SK-N-SH treated with all-trans-retinoic acid at 6 μM for 48 hours (cell line): ENCODE data around the gene BABAM2.

Source experiments
- ATAC-seq: fragments of 200-7000 bp; cut with Tn5 transposase; 3 replicates; pipeline ENCODE4 v1.9.1; 2020; ENCODE audit warnings: mild to moderate bottlenecking, moderate library complexity
- ARNTL ChIP-seq: fragments of 450-650 bp; formaldehyde crosslinking; IDR thresholded peaks from 2 replicates; pipeline ENCODE4 v1.5.0; 2020; ENCODE audit warnings: low read depth, mild to moderate bottlenecking, moderate library complexity, borderline replicate concordance
- BACH2 ChIP-seq: fragments of 250-450 bp; sonication (Bioruptor Pico); IDR thresholded peaks from 2 replicates; pipeline ENCODE4 v1.9.0; 2021; ENCODE audit warnings: mild to moderate bottlenecking, borderline replicate concordance
- CREB5 ChIP-seq: fragments of 250-450 bp; sonication (Bioruptor Pico); IDR thresholded peaks from 2 replicates; pipeline ENCODE4 v1.5.1; 2020; ENCODE audit warnings: low read depth, mild to moderate bottlenecking, moderate library complexity
- CSDC2 ChIP-seq: fragments of 250-450 bp; sonication (Bioruptor Pico); IDR thresholded peaks from 2 replicates; pipeline ENCODE4 v1.5.0; 2020; ENCODE audit warnings: mild to moderate bottlenecking, moderate library complexity
- GLIS3 ChIP-seq: fragments of 250-450 bp; sonication (Bioruptor Pico); IDR thresholded peaks from 2 replicates; pipeline ENCODE4 v1.5.0; 2020; ENCODE audit warnings: mild to moderate bottlenecking, moderate library complexity
- ISL1 ChIP-seq: fragments of 250-450 bp; sonication (Bioruptor Pico); IDR thresholded peaks from 2 replicates; pipeline ENCODE4 v2.1.2; 2022; ENCODE audit warnings: mild to moderate bottlenecking, moderate library complexity
- OSR1 ChIP-seq: fragments of 250-450 bp; sonication (Bioruptor Pico); IDR thresholded peaks from 2 replicates; pipeline ENCODE4 v1.8.0; 2022; ENCODE audit warnings: moderate library complexity, mild to moderate bottlenecking, inconsistent platforms
- PPARA ChIP-seq: fragments of 250-450 bp; sonication (Bioruptor Pico); IDR thresholded peaks from 2 replicates; pipeline ENCODE4 v1.5.0; 2020; ENCODE audit warnings: mild to moderate bottlenecking, borderline replicate concordance
- SNAI2 ChIP-seq: fragments of 250-450 bp; sonication (Bioruptor Pico); IDR thresholded peaks from 2 replicates; pipeline ENCODE4 v1.5.0; 2020; ENCODE audit warnings: mild to moderate bottlenecking, moderate library complexity
- TCF4 ChIP-seq: fragments of 250-450 bp; sonication (Bioruptor Pico); IDR thresholded peaks from 2 replicates; pipeline ENCODE4 v1.8.0; 2021; ENCODE audit warnings: mild to moderate bottlenecking, moderate library complexity, borderline replicate concordance
- TOX ChIP-seq: fragments of 250-450 bp; sonication (Bioruptor Pico); IDR thresholded peaks from 2 replicates; pipeline ENCODE4 v1.8.0; 2021; ENCODE audit warnings: mild to moderate bottlenecking, moderate library complexity, borderline replicate concordance
- TSHZ2 ChIP-seq: fragments of 250-450 bp; sonication (Bioruptor Pico); IDR thresholded peaks from 2 replicates; pipeline ENCODE4 v1.5.0; 2020; ENCODE audit warnings: mild to moderate bottlenecking, moderate library complexity
- ZC3H10 ChIP-seq: fragments of 250-450 bp; sonication (Bioruptor Pico); IDR thresholded peaks from 2 replicates; pipeline ENCODE4 v1.5.1; 2021; ENCODE audit warnings: mild to moderate bottlenecking, moderate library complexity
- ZFP3 ChIP-seq: fragments of 250-450 bp; sonication (Bioruptor Pico); IDR thresholded peaks from 2 replicates; pipeline ENCODE4 v1.5.0; 2020; ENCODE audit warnings: mild to moderate bottlenecking, moderate library complexity
- ZFP30 ChIP-seq: fragments of 450-650 bp; formaldehyde crosslinking; IDR thresholded peaks from 2 replicates; pipeline ENCODE4 v1.5.0; 2022; ENCODE audit warnings: mild to moderate bottlenecking, moderate library complexity
- ZNF70 ChIP-seq: fragments of 450-650 bp; formaldehyde crosslinking; IDR thresholded peaks from 2 replicates; pipeline ENCODE4 v1.5.0; 2020; ENCODE audit warnings: mild to moderate bottlenecking, moderate library complexity
- ZNF8 ChIP-seq: fragments of 450-650 bp; formaldehyde crosslinking; IDR thresholded peaks from 2 replicates; pipeline ENCODE4 v1.5.0; 2020; ENCODE audit warnings: mild to moderate bottlenecking, moderate library complexity
- TF ChIP-seq, protein P1 (sequence below): fragments of 250-450 bp; sonication (Bioruptor Pico); IDR thresholded peaks from 2 replicates; pipeline ENCODE4 v1.5.1; 2021; ENCODE audit warnings: mild to moderate bottlenecking, moderate library complexity
- TF ChIP-seq, protein P2 (sequence below): fragments of 250-450 bp; sonication (Bioruptor Pico); IDR thresholded peaks from 2 replicates; pipeline ENCODE4 v1.8.0; 2021; ENCODE audit warnings: low read depth, mild to moderate bottlenecking, moderate library complexity, borderline replicate concordance

BABAM2 gene

DNA sequence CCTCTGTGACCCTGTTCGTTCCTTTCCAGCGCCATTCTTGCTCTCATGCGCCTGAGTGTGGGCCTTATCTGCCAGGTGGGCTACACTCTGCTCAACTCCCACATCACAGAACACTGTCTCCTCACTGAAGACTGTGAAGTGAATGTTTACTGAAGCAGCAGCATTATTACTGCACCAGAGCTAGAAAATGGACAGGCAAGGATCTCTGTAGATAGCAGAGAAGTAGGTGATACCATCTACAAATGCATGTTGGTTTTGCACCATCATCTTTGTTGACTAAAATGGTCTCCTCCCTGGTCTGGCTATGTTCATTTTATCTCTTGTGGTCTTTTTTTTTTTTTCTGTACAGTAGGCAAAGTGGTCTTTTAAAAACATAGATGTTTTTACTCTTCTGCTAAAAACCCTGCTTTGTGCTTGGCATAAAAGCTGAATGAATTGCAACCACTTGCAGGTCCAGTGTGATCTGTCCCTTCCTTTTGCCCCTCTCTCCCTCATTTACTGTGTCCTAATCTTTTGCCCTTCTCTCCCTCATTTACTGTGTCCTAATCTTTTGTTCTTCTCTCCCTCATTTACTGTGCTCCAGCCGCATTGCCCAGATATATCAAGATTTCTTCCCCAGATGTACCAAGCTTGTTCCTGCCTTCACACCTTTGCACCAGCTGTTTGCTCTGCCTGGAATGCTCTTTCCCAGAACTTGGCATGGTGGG lies 35.4 kb downstream of the BABAM2 start:
- TF ChIP-seq TCF4, result no peak
- no peak for TF ChIP-seq PPARA (CRISPR knock-in tag)
- no peak for TF ChIP-seq BACH2 (CRISPR knock-in tag)
- TF ChIP-seq ZNF8, result no peak
- TF ChIP-seq ARNTL (CRISPR knock-in tag), result no peak
- TF ChIP-seq TSHZ2 (CRISPR knock-in tag), result no peak
- no peak for TF ChIP-seq TOX (CRISPR knock-in tag)
- no peak for TF ChIP-seq OSR1 (CRISPR knock-in tag)
- TF ChIP-seq, protein P1, sequence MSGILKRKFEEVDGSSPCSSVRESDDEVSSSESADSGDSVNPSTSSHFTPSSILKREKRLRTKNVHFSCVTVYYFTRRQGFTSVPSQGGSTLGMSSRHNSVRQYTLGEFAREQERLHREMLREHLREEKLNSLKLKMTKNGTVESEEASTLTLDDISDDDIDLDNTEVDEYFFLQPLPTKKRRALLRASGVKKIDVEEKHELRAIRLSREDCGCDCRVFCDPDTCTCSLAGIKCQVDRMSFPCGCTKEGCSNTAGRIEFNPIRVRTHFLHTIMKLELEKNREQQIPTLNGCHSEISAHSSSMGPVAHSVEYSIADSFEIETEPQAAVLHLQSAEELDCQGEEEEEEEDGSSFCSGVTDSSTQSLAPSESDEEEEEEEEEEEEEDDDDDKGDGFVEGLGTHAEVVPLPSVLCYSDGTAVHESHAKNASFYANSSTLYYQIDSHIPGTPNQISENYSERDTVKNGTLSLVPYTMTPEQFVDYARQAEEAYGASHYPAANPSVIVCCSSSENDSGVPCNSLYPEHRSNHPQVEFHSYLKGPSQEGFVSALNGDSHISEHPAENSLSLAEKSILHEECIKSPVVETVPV (CRISPR knock-in tag), result no peak
- TF ChIP-seq, protein P2, sequence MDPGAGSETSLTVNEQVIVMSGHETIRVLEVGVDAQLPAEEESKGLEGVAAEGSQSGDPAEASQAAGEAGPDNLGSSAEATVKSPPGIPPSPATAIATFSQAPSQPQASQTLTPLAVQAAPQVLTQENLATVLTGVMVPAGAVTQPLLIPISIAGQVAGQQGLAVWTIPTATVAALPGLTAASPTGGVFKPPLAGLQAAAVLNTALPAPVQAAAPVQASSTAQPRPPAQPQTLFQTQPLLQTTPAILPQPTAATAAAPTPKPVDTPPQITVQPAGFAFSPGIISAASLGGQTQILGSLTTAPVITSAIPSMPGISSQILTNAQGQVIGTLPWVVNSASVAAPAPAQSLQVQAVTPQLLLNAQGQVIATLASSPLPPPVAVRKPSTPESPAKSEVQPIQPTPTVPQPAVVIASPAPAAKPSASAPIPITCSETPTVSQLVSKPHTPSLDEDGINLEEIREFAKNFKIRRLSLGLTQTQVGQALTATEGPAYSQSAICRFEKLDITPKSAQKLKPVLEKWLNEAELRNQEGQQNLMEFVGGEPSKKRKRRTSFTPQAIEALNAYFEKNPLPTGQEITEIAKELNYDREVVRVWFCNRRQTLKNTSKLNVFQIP (CRISPR knock-in tag), result no peak
- TF ChIP-seq ZFP3 (CRISPR knock-in tag), result no peak
- no peak for TF ChIP-seq SNAI2 (CRISPR knock-in tag)
- TF ChIP-seq, all 23 proteins: peak for 0
- ATAC-seq, result no peak

- TF ChIP-seq ZNF8, result no peak
- TF ChIP-seq CREB5 (CRISPR knock-in tag), result no peak
- TF ChIP-seq CSDC2 (CRISPR knock-in tag), result no peak
- TF ChIP-seq PPARA (CRISPR knock-in tag), result no peak
- no peak for TF ChIP-seq ZNF70 (CRISPR knock-in tag)
- TF ChIP-seq ZFP30 (CRISPR knock-in tag), result no peak
- no peak for TF ChIP-seq ARNTL (CRISPR knock-in tag)
- TF ChIP-seq, protein P1 (CRISPR knock-in tag), result no peak
- TF ChIP-seq BACH2 (CRISPR knock-in tag), result no peak
- no peak for TF ChIP-seq ZFP3 (CRISPR knock-in tag)
- TF ChIP-seq GLIS3 (CRISPR knock-in tag), result no peak
- no peak for ATAC-seq
These were observed 39.5 kb downstream of the BABAM2 start for GRCh38 chr2:27929916-27930486.

GRCh38 chr2:27931361-27931950 lies 40.9 kb downstream of the BABAM2 start:
- ATAC-seq, result no peak
- no peak for TF ChIP-seq ZFP30 (CRISPR knock-in tag)
- no peak for TF ChIP-seq ZC3H10 (CRISPR knock-in tag)
- no peak for TF ChIP-seq ARNTL (CRISPR knock-in tag)
- TF ChIP-seq, protein P1 (CRISPR knock-in tag), result no peak
- peak; percentile 69 for TF ChIP-seq ISL1
- no peak for TF ChIP-seq OSR1 (CRISPR knock-in tag)
- no peak for TF ChIP-seq TOX (CRISPR knock-in tag)
- no peak for TF ChIP-seq SNAI2 (CRISPR knock-in tag)
- no peak for TF ChIP-seq CREB5 (CRISPR knock-in tag)
- TF ChIP-seq TSHZ2 (CRISPR knock-in tag), result peak; percentile 26; the same call in 1 of the 2 replicates
- no peak for TF ChIP-seq BACH2 (CRISPR knock-in tag)
